Lung (tissue), 12 donors: Measurements from ENCODE around the gene CLSTN2. TPM values are rescaled to one million over a fixed set of nuclear protein-coding genes. Genes with fewer than 3 reads are reported as not detected.
A peak's percentile ranks its signal among the peaks of the same experiment; 100 is the strongest.

ENCODE experiments used
- ATAC-seq: fragments of 200-7000 bp; cut with Tn5 transposase; one replicate; pipeline ENCODE4 v1.9.1; 2020; ENCODE audit warnings: moderate number of reproducible peaks; ENCODE audit not compliant: insufficient read depth, low FRiP score
- DNase-seq, 3 donors: peaks; one replicate each; pipeline ENCODE4 v3.0.0-alpha.2; 2013 to 2017
- H3K27ac ChIP-seq, 2 donors: one replicate each; pipeline ENCODE4 v1.5.1; 2013; ENCODE audit warnings: mild to moderate bottlenecking in 2 of 2, moderate library complexity in 2 of 2, control low read depth in 1 of 2, inconsistent platforms in 1 of 2, low read depth in 1 of 2, low read length in 1 of 2
- H3K27me3 ChIP-seq, 3 donors: one replicate each; pipeline ENCODE4 v1.5.1; 2013; ENCODE audit warnings: low read length in 2 of 3; ENCODE audit not compliant: control insufficient read depth in 3 of 3, insufficient read depth in 3 of 3
- H3K36me3 ChIP-seq, 4 donors: one replicate each; pipeline ENCODE4 v1.5.1; 2013; ENCODE audit warnings: low read length in 4 of 4, mild to moderate bottlenecking in 1 of 4, moderate library complexity in 1 of 4; ENCODE audit not compliant: control insufficient read depth in 4 of 4, insufficient read depth in 4 of 4
- H3K4me1 ChIP-seq, 5 donors: one replicate each; pipeline ENCODE4 v1.5.1; 2013; ENCODE audit warnings: low read length in 5 of 5, mild to moderate bottlenecking in 2 of 5, moderate library complexity in 1 of 5; ENCODE audit not compliant: control insufficient read depth in 5 of 5, insufficient read depth in 5 of 5
- H3K4me3 ChIP-seq: one replicate; pipeline ENCODE4 v1.5.1; 2013; ENCODE audit warnings: mild to moderate bottlenecking, control low read depth, moderate library complexity
- H3K9ac ChIP-seq, 2 donors: one replicate each; pipeline ENCODE4 v1.5.1; 2013; ENCODE audit warnings: low read length in 2 of 2, control low read depth in 1 of 2; ENCODE audit not compliant: insufficient read depth in 1 of 2
- H3K9me3 ChIP-seq, 4 donors: one replicate each; pipeline ENCODE4 v1.5.1; 2013; ENCODE audit warnings: low read length in 3 of 4, mild to moderate bottlenecking in 1 of 4, moderate library complexity in 1 of 4; ENCODE audit not compliant: control insufficient read depth in 4 of 4, insufficient read depth in 3 of 4
- CTCF ChIP-seq: IDR thresholded peaks from 2 replicates; pipeline ENCODE4 v1.5.1; 2012; ENCODE audit warnings: mild to moderate bottlenecking; ENCODE audit errors: control extremely low read depth, extremely low read depth
- WGBS, 2 donors: extraction: QIAGEN DNeasy Blood & Tissue Kit; methylation state at CpG; one replicate each; pipeline ENCODE4 v1.1.7; 2013; 5-methylcytosine and 5-hydroxymethylcytosine counted together
- polyA plus RNA-seq, 2 donors: library from polyadenylated mRNA; stranded (reverse); fragments of 200-250 nt; gene quantifications; one replicate each; pipeline ENCODE4 v1.2.1, GENCODE V29; 2013
- total RNA-seq, 2 donors: library from RNA; depleted of rRNA in 1 of 2; stranded (reverse); fragments of >200 nt in 1 of 2; gene quantifications; one replicate each; pipeline ENCODE4 v1.2.1, GENCODE V29; 2014 to 2021
- donor health status: control.
- donor health status: control.
- donor health status: Bipolar disorder and iron deficiency.
- donor health status: healthy.
- donor health status: DM: yes; HTN: yes; CAD: no.

CLSTN2 gene
- total and polyA plus RNA-seq, 4 donors, result 0.07 to 2.4 (median 1.3) TPM

GRCh38 chr3:140463355-140463754 is 528.4 kb downstream of the CLSTN2 start:
- DNase-seq, result peak in 2 of 3 donors; percentile 15 to 55
- TF ChIP-seq CTCF, result no peak
- WGBS, 2 donors, result 51 to 64% methylated on average over 2 of the region's 2 CpGs

GRCh38 chr3:140465988-140466387 is 531.0 kb downstream of the CLSTN2 start:
- H3K4me1 ChIP-seq, result peaks cover 0 to 19% (median 0%) of the 10 kb centered on the region in 5 donors
- H3K27ac ChIP-seq, result no peak overlapping the region
- no peaks in the 10 kb centered on the region for H3K36me3 ChIP-seq
- peaks cover 0 to 2% (median 0%) of the 10 kb centered on the region in 3 donors for H3K27me3 ChIP-seq
- no peak for ATAC-seq
- no peak overlapping the region for H3K4me3 ChIP-seq
- TF ChIP-seq CTCF, result no peak
- no peaks in the 10 kb centered on the region for H3K9me3 ChIP-seq
- H3K9ac ChIP-seq, result no peak overlapping the region
- DNase-seq, result no peak

More at GRCh38 chr3:140463355-140463754, 528.4 kb downstream of the CLSTN2 start:
- Histone ChIP-seq H3K36me3 (no peaks in the 10 kb centered on the region), H3K4me3 (no peak overlapping the region), H3K27ac (no peak overlapping the region), H3K9me3 (no peaks in the 10 kb centered on the region), H3K9ac (no peak overlapping the region), H3K4me1 (peaks cover 0 to 18% (median 0%) of the 10 kb centered on the region in 5 donors), H3K27me3 (peaks cover 0 to 2% (median 0%) of the 10 kb centered on the region in 3 donors)
- no peak for ATAC-seq

GRCh38 chr3:140466535-140466934 is 531.5 kb downstream of the CLSTN2 start:
- H3K4me3 ChIP-seq, result no peak overlapping the region
- DNase-seq, result no peak
- no peak overlapping the region for H3K27ac ChIP-seq
- H3K36me3 ChIP-seq, result no peaks in the 10 kb centered on the region
- H3K9ac ChIP-seq, result no peak overlapping the region
- no peak for TF ChIP-seq CTCF
- H3K4me1 ChIP-seq, result peaks cover 0 to 19% (median 0%) of the 10 kb centered on the region in 5 donors
- no peaks in the 10 kb centered on the region for H3K9me3 ChIP-seq
- peaks cover 0 to 2% (median 0%) of the 10 kb centered on the region in 3 donors for H3K27me3 ChIP-seq
- WGBS, 2 donors, result 96 to 99% methylated on average over 9 of the region's 9 CpGs
- no peak for ATAC-seq

- 50 to 69% methylated on average over 4 of the region's 4 CpGs for WGBS, 2 donors
- DNase-seq, result peak in 1 of 3 donors; percentile 33
These were observed 532.2 kb downstream of the CLSTN2 start for GRCh38 chr3:140467104-140467577.

More at GRCh38 chr3:140467104-140467577, 532.2 kb downstream of the CLSTN2 start:
- peak; percentile 69 for ATAC-seq
- Histone ChIP-seq H3K9me3 (no peaks in the 10 kb centered on the region), H3K27me3 (peaks cover 0 to 2% (median 0%) of the 10 kb centered on the region in 3 donors), H3K27ac (peak overlapping the region in 1 of 2 donors; percentile 77), H3K36me3 (no peaks in the 10 kb centered on the region), H3K9ac (no peak overlapping the region), H3K4me1 (peaks cover 0 to 19% (median 0%) of the 10 kb centered on the region in 5 donors), H3K4me3 (no peak overlapping the region)
- TF ChIP-seq CTCF, result no peak
